ENCODE data around the gene APOL4. TPM values are rescaled to one million over a fixed set of nuclear protein-coding genes. Genes with fewer than 3 reads are reported as not detected.

Gene APOL4
- total and polyA plus RNA-seq, 3 donors from 2014 or later, result 0.55 to 4.3 (median 4.3) TPM

DNA sequence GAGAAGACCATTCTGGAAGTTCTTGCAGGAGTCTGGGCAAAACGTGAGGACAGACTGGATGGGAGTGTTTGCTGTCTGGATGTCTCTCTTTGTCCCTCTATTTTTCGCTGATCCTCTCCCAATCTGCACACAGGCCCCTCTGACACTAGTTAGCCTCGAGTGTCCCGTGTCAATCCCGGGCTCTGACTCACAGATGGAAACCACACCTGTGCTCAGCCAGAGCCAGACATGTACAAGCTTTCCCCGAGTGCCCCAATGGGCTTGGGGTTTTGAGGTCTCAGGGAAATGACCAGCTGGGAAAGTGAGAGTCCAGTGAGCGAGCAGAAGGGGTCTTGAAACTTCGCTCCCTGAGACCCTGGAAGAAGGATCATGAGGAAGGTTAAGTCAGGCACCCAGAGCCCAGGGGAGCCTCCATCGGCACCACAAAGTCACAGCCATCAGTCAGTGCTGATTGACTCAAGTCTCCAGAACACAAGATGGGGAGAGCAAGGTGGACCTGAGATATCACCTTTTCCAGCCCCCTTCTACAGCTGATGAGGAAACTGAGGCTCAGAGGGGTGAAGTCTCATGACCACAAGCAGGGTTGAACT is 23.8 kb upstream of the APOL4 start:
- DNase-seq, result no peak
- intact Hi-C loops (cut with DNase I; ENCODE audit: low total_unique reads), result no loop called here
- TF ChIP-seq, protein P1, sequence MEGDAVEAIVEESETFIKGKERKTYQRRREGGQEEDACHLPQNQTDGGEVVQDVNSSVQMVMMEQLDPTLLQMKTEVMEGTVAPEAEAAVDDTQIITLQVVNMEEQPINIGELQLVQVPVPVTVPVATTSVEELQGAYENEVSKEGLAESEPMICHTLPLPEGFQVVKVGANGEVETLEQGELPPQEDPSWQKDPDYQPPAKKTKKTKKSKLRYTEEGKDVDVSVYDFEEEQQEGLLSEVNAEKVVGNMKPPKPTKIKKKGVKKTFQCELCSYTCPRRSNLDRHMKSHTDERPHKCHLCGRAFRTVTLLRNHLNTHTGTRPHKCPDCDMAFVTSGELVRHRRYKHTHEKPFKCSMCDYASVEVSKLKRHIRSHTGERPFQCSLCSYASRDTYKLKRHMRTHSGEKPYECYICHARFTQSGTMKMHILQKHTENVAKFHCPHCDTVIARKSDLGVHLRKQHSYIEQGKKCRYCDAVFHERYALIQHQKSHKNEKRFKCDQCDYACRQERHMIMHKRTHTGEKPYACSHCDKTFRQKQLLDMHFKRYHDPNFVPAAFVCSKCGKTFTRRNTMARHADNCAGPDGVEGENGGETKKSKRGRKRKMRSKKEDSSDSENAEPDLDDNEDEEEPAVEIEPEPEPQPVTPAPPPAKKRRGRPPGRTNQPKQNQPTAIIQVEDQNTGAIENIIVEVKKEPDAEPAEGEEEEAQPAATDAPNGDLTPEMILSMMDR (IDR thresholded peaks at IDR 0.05), result no peak
- TF ChIP-seq POLR2A (IDR thresholded peaks at IDR 0.05), result no peak
- Histone ChIP-seq H3K27me3 (no peaks in the 10 kb centered on the region), H3K9me3 (no peaks in the 10 kb centered on the region), H3K27ac (no peak overlapping the region), H3K4me1 (no peaks in the 10 kb centered on the region), H3K4me3 (no peak overlapping the region), H3K36me3 (ENCODE audit: low read depth, missing control alignments) (no peaks in the 10 kb centered on the region)
- WGBS, 2 donors, result 93 to 94% methylated on average over 9 of the region's 9 CpGs

DNA sequence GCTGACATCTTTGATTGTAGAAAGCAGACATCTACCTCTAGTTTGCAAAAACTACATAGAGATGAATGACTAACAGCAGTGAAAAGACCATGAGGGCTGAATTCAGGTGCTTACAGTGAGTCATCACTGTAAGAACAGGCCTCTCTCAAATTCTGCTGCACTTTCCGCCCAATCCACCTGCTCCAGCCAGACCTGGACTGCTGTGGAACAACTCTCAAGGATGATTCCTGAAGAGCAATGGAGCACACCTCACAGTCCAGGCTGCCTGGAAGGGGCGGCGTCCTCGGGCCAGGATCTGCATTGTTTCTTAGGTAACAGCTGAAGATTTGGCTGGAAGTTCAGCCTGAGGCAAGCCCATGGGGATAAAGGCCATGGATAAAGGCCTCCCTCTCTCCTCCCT is 22.6 kb upstream of the APOL4 start:
- Histone ChIP-seq H3K9me3 (no peaks in the 10 kb centered on the region), H3K4me3 (no peak overlapping the region), H3K27me3 (no peaks in the 10 kb centered on the region), H3K27ac (no peak overlapping the region), H3K4me1 (no peaks in the 10 kb centered on the region), H3K36me3 (ENCODE audit: low read depth, missing control alignments) (no peaks in the 10 kb centered on the region)
- intact Hi-C loops (cut with DNase I; ENCODE audit: low total_unique reads), result no loop called here
- no peak for TF ChIP-seq POLR2A (IDR thresholded peaks at IDR 0.05)
- TF ChIP-seq, protein P1 (IDR thresholded peaks at IDR 0.05), result no peak
- WGBS, 2 donors, result 92 to 93% methylated on average over 4 of the region's 4 CpGs
- DNase-seq, result no peak

DNA sequence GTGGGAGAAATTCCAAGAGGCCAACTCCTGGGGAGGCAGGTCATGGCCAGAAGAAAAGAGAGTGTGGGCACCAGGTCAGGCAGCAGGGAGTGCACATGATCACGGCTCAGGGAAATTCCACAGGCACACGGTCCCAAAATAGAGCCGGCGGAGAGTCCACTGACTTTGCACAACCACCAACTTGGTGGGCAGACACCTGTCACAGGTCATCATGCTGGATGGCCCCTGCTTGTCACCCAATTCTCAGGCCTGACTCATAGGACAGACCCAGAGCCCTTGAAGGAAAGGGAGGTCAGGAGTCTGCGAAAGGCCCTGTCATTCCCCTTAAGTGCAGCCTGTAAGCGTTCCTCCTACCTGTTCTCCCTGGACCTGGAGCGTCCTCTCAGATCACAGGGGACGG is 21.9 kb upstream of the APOL4 start:
- 89% methylated on average over 8 of the region's 8 CpGs for WGBS, 2 donors
- intact Hi-C loops (cut with DNase I; ENCODE audit: low total_unique reads), result no loop called here
- TF ChIP-seq, protein P1 (IDR thresholded peaks at IDR 0.05), result no peak
- Histone ChIP-seq H3K9me3 (no peaks in the 10 kb centered on the region), H3K36me3 (ENCODE audit: low read depth, missing control alignments) (no peaks in the 10 kb centered on the region), H3K4me1 (no peaks in the 10 kb centered on the region), H3K27ac (no peak overlapping the region), H3K27me3 (no peaks in the 10 kb centered on the region), H3K4me3 (no peak overlapping the region)
- DNase-seq, result no peak

DNA sequence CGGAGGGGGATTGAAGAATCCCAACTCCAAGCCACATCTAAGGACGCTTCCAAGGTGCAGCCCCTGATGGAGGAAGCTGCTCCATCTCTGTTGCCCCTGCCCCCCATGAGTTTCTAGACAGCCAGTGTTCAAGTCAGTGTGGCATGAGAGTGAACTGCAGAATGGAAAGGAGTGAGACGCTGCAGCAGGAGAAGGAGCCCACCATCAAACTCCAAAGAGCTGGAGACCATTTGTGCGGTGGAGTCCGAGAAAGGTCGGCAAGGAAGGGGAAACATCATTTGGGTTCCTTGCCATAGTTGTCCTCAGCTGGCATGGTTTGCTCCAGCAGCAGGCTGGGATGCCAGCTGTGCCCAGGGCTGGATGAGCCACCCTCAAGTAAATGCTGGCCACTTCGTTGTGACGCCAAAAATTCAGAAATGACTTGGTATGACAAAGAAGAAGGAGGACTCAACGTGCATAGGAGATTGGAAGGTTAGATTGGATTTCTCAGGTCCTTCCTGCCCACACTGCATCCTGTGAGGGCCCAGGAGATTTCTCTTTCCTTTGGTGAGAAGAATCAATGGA is 21.4 kb upstream of the APOL4 start:
- H3K4me1 ChIP-seq, result no peaks in the 10 kb centered on the region
- intact Hi-C loops (cut with DNase I; ENCODE audit: low total_unique reads), result no loop called here

More for the DNA sequence above, 21.4 kb upstream of the APOL4 start:
- H3K36me3 ChIP-seq (ENCODE audit: low read depth, missing control alignments), result no peaks in the 10 kb centered on the region
- H3K9me3 ChIP-seq, result no peaks in the 10 kb centered on the region
- TF ChIP-seq, protein P1 (IDR thresholded peaks at IDR 0.05), result no peak
- no peak for TF ChIP-seq POLR2A (IDR thresholded peaks at IDR 0.05)
- no peak overlapping the region for H3K27ac ChIP-seq
- H3K27me3 ChIP-seq, result no peaks in the 10 kb centered on the region
- DNase-seq, result no peak
- no peak overlapping the region for H3K4me3 ChIP-seq
- 96 to 97% methylated on average over 9 of the region's 9 CpGs for WGBS, 2 donors

All from testis (tissue), 3 donors.